BLaER1 treated with 17β-estradiol and CSF1 and Interleukin-3, amounts not matched to agents 10 nM and 100 nM (cell line): ENCODE results near the gene YBX2.

ENCODE experiments used
- H3K27ac ChIP-seq, 11 experiments: shearing (Covaris generic); formaldehyde crosslinking; 2 replicates each; pipeline ENCODE4 v1.8.1; 2022
- H3K27me3 ChIP-seq, 11 experiments: shearing (Covaris generic); formaldehyde crosslinking; 2 replicates each; pipeline ENCODE4 v1.8.1; 2022
- H3K36me3 ChIP-seq, 11 experiments: shearing (Covaris generic); formaldehyde crosslinking; 2 replicates each; pipeline ENCODE4 v1.8.1; 2022
- H3K4me1 ChIP-seq, 10 experiments: shearing (Covaris generic); formaldehyde crosslinking; 2 replicates each; pipeline ENCODE4 v1.8.1; 2022
- H3K4me2 ChIP-seq, 11 experiments: shearing (Covaris generic); formaldehyde crosslinking; 2 replicates each; pipeline ENCODE4 v1.8.1; 2022
- H3K4me3 ChIP-seq, 10 experiments: shearing (Covaris generic); formaldehyde crosslinking; 2 replicates each; pipeline ENCODE4 v1.8.1; 2022
- H3K9ac ChIP-seq, 11 experiments: shearing (Covaris generic); formaldehyde crosslinking; 2 replicates each; pipeline ENCODE4 v1.8.1; 2022
- H3K9me3 ChIP-seq, 11 experiments: shearing (Covaris generic); formaldehyde crosslinking; replicated peaks in 1 of 11; 2 replicates each; pipeline ENCODE4 v1.8.1; 2022
- H4K20me1 ChIP-seq, 11 experiments: shearing (Covaris generic); formaldehyde crosslinking; 2 replicates each; pipeline ENCODE4 v1.8.1; 2022
- Cebpa-rat ChIP-seq, 11 experiments: shearing (Covaris generic); IDR thresholded peaks; 2 replicates each; pipeline ENCODE4 v1.8.1; 2022

YBX2 gene

GRCh38 chr17:7308625-7309433, 14.4 kb upstream of the YBX2 start:
- Histone ChIP-seq H3K4me1 (peaks cover 49 to 60% (median 54%) of the 10 kb centered on the region in 10 experiments), H3K36me3 (peaks cover 46 to 54% (median 48%) of the 10 kb centered on the region in 11 experiments), H3K27ac (peak overlapping the region; percentile 93 to 99 (median 97)), H3K4me2 (peak overlapping the region; percentile 81 to 99 (median 94)), H3K9me3 (no peaks in the 10 kb centered on the region; a peak in 1 of 22 replicates), H3K4me3 (peak overlapping the region; percentile 87 to 100 (median 93)), H4K20me1 (peaks cover 56 to 61% (median 58%) of the 10 kb centered on the region in 11 experiments), H3K9ac (peak overlapping the region; percentile 94 to 100 (median 98)), H3K27me3 (no peaks in the 10 kb centered on the region)
- TF ChIP-seq Cebpa-rat (IDR thresholded peaks at IDR 0.05) = no peak

DNA sequence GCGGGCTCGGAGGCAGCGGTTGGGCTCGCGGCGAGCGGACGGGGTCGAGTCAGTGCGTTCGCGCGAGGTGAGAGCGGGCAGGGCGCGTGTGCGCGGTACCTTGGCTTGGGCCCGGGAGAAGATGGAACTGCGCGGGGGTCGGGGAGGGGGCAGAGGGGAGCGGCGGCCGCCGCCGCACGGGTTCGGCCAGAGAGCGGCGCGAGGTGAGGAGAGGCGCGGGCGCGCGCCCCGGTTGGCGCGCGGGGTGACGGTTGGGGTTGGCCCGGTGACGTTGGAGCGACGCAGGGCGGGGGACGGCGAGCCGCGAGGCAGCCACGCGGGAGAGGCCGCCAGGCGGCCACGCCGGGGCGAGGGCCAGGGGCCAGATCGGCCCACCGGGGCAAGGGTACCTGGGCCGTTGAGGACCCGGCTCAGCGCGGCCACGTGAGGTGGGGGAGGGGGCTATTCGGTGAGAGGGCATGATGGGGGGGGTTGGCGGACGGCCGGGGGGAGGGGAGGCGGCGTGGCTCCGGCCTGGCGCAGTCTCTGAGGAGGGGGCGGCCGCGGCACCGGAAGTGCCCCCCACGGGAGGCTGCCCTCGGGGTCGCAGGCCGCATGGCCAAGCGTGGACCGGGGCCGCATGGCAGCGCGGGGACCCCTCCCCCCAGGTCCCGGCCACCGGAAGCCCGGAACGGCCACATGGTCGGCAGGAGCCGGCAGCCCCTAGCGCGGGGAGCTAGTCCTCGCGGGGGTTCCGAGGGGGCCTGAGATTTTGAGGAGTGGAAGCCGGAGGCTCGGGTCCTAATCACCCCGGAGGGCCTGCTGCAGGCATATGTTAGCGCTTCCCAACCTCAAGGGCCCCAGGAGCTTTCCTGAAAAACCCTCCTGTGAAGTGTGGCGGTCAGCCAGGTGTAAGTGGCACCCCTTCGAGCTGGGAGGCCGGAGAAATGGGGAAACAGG, 13.5 kb upstream of the YBX2 start:
- Histone ChIP-seq H3K27me3 (no peaks in the 10 kb centered on the region), H3K27ac (peak overlapping the region; percentile 93 to 99 (median 97)), H4K20me1 (peaks cover 47 to 53% (median 49%) of the 10 kb centered on the region in 11 experiments), H3K4me2 (peak overlapping the region; percentile 81 to 99 (median 94)), H3K4me1 (peaks cover 40 to 51% (median 46%) of the 10 kb centered on the region in 10 experiments), H3K9ac (peak overlapping the region; percentile 94 to 100 (median 98)), H3K9me3 (no peaks in the 10 kb centered on the region; a peak in 1 of 22 replicates), H3K4me3 (peak overlapping the region; percentile 87 to 100 (median 93)), H3K36me3 (peaks cover 37 to 45% (median 39%) of the 10 kb centered on the region in 11 experiments)
- TF ChIP-seq Cebpa-rat (IDR thresholded peaks at IDR 0.05) = no peak

- Histone ChIP-seq H3K4me3 (peak within 1 kb of the TSS; percentile 87 to 100 (median 93)), H3K9ac (peak within 1 kb of the TSS; percentile 94 to 100 (median 98)), H3K4me2 (peak within 1 kb of the TSS; percentile 81 to 99 (median 94)), H3K36me3 (peaks cover 29 to 36% (median 31%) of the 10 kb centered on the region in 11 experiments), H3K27me3 (no peaks in the 10 kb centered on the region), H3K4me1 (peaks cover 34 to 42% (median 38%) of the 10 kb centered on the region in 10 experiments), H3K9me3 (no peaks in the 10 kb centered on the region; a peak in 1 of 22 replicates), H4K20me1 (peaks cover 39 to 44% (median 41%) of the 10 kb centered on the region in 11 experiments), H3K27ac (peak within 1 kb of the TSS; percentile 93 to 99 (median 97))
- no peak for TF ChIP-seq Cebpa-rat (IDR thresholded peaks at IDR 0.05)
These were observed 12.7 kb upstream of the YBX2 start, which contains the start of gene EIF5A for GRCh38 chr17:7306911-7307685. EIF5A (plus strand) TSS chr17:7307628; CDS start chr17:7309636, 2,008 bp downstream.

DNA sequence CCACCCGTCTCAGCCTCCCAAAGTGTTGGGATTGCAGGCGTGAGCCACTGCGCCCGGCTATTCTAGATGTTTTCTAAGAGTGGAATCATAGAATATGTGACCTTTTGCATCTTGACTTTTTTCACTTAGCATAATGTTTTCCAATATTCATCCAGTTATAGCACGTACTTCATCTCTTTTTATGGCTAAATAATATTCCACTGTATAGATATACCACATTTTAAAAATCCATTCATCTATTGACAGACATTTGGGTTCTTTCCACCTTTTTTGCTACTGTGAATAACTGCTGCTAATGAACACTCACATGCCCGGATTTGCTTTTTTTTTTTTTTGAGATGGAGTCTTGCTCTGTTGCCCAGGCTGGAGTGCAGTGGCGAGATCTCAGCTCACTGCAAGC, 9.7 kb upstream of the YBX2 start:
- Histone ChIP-seq H3K4me1 (peaks cover 9 to 13% (median 11%) of the 10 kb centered on the region in 10 experiments), H3K9me3 (no peaks in the 10 kb centered on the region; a peak in 1 of 22 replicates), H3K4me3 (no peak overlapping the region), H3K9ac (no peak overlapping the region), H4K20me1 (peaks cover 9 to 15% (median 11%) of the 10 kb centered on the region in 11 experiments), H3K27ac (no peak overlapping the region), H3K4me2 (no peak overlapping the region), H3K27me3 (no peaks in the 10 kb centered on the region), H3K36me3 (peaks cover 0 to 7% (median 2%) of the 10 kb centered on the region in 11 experiments; a peak in 17 of 22 replicates)
- no peak for TF ChIP-seq Cebpa-rat (IDR thresholded peaks at IDR 0.05)

DNA sequence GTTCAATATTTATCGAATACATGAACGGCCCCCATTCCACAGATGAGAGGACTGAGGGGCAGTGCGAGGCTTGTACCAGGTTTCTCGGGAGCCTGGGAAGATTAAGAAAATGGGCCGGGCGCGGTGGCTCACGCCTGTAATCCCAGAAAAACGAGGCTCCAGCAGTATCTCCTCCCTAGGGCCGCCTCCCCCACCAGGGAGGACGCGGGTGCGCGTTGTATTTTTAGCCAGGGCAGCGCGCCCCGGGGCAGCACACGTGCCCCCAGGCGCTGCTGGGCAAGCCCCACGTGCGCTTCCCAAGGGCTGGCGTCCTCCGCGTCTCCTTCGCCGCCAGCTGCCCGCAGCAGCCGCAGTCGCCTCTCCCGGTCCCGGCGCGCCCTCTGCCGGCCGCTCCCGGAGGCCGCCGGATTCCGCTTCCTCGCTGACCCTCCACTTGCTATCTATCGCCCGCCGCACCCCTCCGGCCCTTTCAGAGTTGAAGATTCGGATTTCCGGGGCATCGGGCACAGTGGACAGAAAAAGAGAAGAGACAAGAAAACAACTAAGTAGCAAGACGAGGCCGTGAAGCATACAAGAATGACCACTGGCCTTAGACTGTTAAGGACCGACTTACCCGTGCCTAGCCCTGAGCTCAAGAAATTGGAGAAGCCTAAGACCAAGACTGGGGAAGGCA, 1.9 kb upstream of the YBX2 start:
- Histone ChIP-seq H3K27me3 (peaks cover 48 to 60% (median 52%) of the 10 kb centered on the region in 11 experiments), H3K9ac (peak overlapping the region in 5 of 11 experiments; percentile 33 to 52 (median 40); a peak in 7 of 22 replicates), H3K27ac (no peak overlapping the region), H3K36me3 (no peaks in the 10 kb centered on the region), H4K20me1 (peaks cover 0 to 16% (median 0%) of the 10 kb centered on the region in 11 experiments; a peak in 3 of 22 replicates), H3K9me3 (no peaks in the 10 kb centered on the region), H3K4me3 (peak overlapping the region in 1 of 10 experiments; percentile 37; a peak in 3 of 20 replicates), H3K4me1 (peaks cover 15 to 41% (median 37%) of the 10 kb centered on the region in 10 experiments), H3K4me2 (peak overlapping the region; percentile 74 to 90 (median 82))
- no peak for TF ChIP-seq Cebpa-rat (IDR thresholded peaks at IDR 0.05)

DNA sequence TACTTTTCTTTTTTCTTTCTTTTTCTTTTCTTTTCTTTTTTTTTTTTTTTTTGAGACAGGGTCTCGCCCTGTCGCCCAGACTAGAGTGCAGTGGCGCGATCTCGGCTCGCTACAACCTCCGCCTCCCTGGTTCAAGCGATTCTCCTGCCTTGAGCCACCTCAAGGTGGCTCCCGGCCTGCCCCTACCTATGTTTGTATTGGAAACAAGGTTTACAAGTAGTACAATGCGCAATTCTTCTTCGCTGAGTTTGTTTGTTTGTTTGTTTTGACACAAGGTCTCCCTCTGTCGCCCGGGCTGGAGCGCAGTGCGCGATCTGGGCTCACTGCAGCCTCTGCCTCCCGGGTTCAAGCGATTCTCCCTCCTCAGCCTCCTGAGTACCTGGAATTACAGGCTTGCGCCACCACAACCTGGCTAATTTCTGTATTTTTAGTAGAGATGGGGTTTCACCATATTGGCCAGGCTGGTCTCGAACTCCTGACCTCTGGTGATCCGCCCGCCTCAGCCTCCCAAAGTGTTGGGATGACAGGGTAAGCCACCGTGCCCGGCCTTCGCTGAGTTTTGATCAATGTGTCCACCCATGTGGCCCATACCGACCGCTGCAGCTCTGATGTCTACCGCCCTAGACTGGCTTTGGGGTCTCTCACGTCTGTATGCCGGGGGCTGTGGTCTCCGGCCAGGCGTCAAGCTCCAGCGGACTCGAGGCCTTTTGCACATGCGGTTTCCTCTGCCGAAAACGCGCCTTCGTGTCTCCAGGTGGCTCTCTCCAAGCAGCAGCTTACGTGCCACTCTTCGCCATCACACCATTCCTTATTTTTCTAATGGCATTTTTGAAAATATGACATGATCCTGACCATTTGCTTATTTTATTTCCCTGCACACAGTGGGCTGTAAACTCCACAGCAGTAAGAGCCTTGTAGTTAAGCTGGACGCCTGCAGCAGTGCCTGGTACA, 1.1 kb upstream of the YBX2 start:
- Histone ChIP-seq H3K4me1 (peaks cover 15 to 41% (median 37%) of the 10 kb centered on the region in 10 experiments), H3K9ac (peak overlapping the region in 3 of 11 experiments; percentile 34 to 59 (median 35); a peak in 4 of 22 replicates), H3K4me2 (peak overlapping the region; percentile 76 to 90 (median 82)), H3K27ac (no peak overlapping the region), H3K4me3 (peak overlapping the region in 9 of 10 experiments; percentile 18 to 62 (median 43); a peak in 10 of 20 replicates), H3K9me3 (no peaks in the 10 kb centered on the region), H3K27me3 (peaks cover 51 to 69% (median 59%) of the 10 kb centered on the region in 11 experiments), H4K20me1 (peaks cover 0 to 16% (median 0%) of the 10 kb centered on the region in 11 experiments; a peak in 3 of 22 replicates), H3K36me3 (no peaks in the 10 kb centered on the region)
- TF ChIP-seq Cebpa-rat (IDR thresholded peaks at IDR 0.05) = no peak
